Measurements from ENCODE around the gene TUT7.

TUT7 gene

DNA sequence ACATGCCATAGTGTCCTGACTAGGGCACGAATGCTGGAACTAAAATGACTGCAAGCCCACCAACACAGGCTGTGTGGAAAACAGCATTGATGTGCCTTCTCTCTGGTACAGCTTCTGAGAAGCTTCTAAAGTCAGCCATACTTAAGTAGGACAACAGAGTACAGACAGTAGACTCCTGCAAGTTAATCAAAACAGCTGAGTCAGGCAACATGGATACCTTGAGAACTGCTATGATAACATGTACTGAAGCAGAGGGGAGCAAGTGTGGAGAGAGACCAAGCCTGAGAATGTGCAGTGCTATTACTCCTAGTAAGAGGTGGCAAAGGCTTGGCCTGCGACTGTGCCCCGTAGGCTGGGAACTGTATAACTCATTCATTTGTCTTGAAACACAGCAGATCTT, 74.4 kb downstream of the TUT7 start (continued):
- no peak for TF ChIP-seq ZNF610 (tag by site-specific recombination; IDR thresholded peaks at IDR 0.05; ENCODE audit: borderline replicate concordance)

- CTCF ChIA-PET: interaction anchor here (0.6 to 3.3 kb wide), 4 partner anchors 9 to 248 kb away, joined by 3 to 17 read pairs (median 4); no protein-coding TSS in a partner anchor
- no peak overlapping the region for H3K27ac ChIP-seq (ENCODE audit: extremely low read depth, low read depth, low read length)
- POLR2A ChIA-PET: no interaction called here
- H3K36me3 ChIP-seq (ENCODE audit: control insufficient read depth in 2 of 2, insufficient read depth in 1 of 2, low read length in 2 of 2): peaks cover 0 to 39% of the 10 kb centered on the region in 2 experiments; a peak in 2 of 3 replicates
- no peaks in the 10 kb centered on the region for H3K9me3 ChIP-seq (ENCODE audit: control insufficient read depth, insufficient read depth, low read depth, low read length)
- H3K4me1 ChIP-seq (ENCODE audit: control insufficient read depth, insufficient read depth, low read length): no peaks in the 10 kb centered on the region
- no peak overlapping the region for H3K4me3 ChIP-seq (ENCODE audit: low read depth, low read length)
- TF ChIP-seq ZNF324 (tag by site-specific recombination; IDR thresholded peaks at IDR 0.05) (no peak), SCRT2 (tag by site-specific recombination; IDR thresholded peaks at IDR 0.05) (peak; percentile 96), SCRT1 (tag by site-specific recombination; IDR thresholded peaks at IDR 0.05; ENCODE audit: borderline replicate concordance) (peak; percentile 91), ZNF623 (tag by site-specific recombination; IDR thresholded peaks at IDR 0.05) (no peak)
These were observed 77.1 kb downstream of the TUT7 start for GRCh38 chr9:86277072-86277471.

DNA sequence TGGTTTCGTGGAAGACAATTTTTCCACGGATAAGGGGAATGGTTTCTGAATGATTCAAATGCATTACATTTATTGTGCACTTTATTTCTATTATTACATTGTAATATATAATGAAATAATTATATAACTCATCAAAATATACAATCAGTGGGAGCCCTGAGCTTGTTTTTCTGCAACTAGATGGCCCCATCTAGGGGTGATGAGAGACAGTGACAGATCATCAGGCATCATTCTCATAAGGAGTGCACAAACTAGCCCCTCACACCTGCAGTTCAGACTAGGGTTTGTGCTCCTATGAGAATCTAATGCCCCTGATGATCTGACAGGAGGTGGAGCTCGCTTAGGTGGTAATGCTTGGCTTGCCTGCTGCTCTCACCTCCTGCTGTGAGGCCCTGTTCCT, 78.2 kb downstream of the TUT7 start:
- ChIA-PET CTCF (interaction anchor here (0.6 to 3.3 kb wide), 6 partner anchors 8 to 663 kb away, joined by 3 to 17 read pairs (median 4); no protein-coding TSS in a partner anchor), POLR2A (interaction anchor here (1.4 kb wide), 1 partner anchor 10 kb away, joined by 3 read pairs; no protein-coding TSS in a partner anchor)
- Histone ChIP-seq H3K9me3 (ENCODE audit: control insufficient read depth, insufficient read depth, low read depth, low read length) (no peaks in the 10 kb centered on the region), H3K4me3 (ENCODE audit: low read depth, low read length) (no peak overlapping the region), H3K36me3 (ENCODE audit: control insufficient read depth in 2 of 2, insufficient read depth in 1 of 2, low read length in 2 of 2) (peaks cover 4 to 50% of the 10 kb centered on the region in 2 experiments), H3K4me1 (ENCODE audit: control insufficient read depth, insufficient read depth, low read length) (no peaks in the 10 kb centered on the region), H3K27ac (ENCODE audit: extremely low read depth, low read depth, low read length) (no peak overlapping the region)
- TF ChIP-seq ZNF10 (tag by site-specific recombination; IDR thresholded peaks at IDR 0.05): no peak
- no peak for TF ChIP-seq GLI4 (tag by site-specific recombination; IDR thresholded peaks at IDR 0.05)
- TF ChIP-seq ZNF654 (tag by site-specific recombination; IDR thresholded peaks at IDR 0.05; ENCODE audit: low read depth): peak; percentile 35

GRCh38 chr9:86274821-86275643, 79.2 kb downstream of the TUT7 start:
- H3K27ac ChIP-seq (ENCODE audit: extremely low read depth, low read depth, low read length): no peak overlapping the region
- no peaks in the 10 kb centered on the region for H3K4me1 ChIP-seq (ENCODE audit: control insufficient read depth, insufficient read depth, low read length)
- TF ChIP-seq ZNF596 (tag by site-specific recombination; IDR thresholded peaks at IDR 0.05) (no peak), ZNF239 (tag by site-specific recombination; IDR thresholded peaks at IDR 0.05) (no peak), ZNF23 (tag by site-specific recombination; IDR thresholded peaks at IDR 0.05; ENCODE audit: borderline replicate concordance) (no peak)
- TF ChIP-seq, protein P1, sequence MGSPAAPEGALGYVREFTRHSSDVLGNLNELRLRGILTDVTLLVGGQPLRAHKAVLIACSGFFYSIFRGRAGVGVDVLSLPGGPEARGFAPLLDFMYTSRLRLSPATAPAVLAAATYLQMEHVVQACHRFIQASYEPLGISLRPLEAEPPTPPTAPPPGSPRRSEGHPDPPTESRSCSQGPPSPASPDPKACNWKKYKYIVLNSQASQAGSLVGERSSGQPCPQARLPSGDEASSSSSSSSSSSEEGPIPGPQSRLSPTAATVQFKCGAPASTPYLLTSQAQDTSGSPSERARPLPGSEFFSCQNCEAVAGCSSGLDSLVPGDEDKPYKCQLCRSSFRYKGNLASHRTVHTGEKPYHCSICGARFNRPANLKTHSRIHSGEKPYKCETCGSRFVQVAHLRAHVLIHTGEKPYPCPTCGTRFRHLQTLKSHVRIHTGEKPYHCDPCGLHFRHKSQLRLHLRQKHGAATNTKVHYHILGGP (tag by site-specific recombination; IDR thresholded peaks at IDR 0.05): no peak
- CTCF ChIA-PET: interaction anchor here (0.6 to 3.3 kb wide), 4 partner anchors 22 to 73 kb away, joined by 3 to 17 read pairs (median 4); no protein-coding TSS in a partner anchor
- peaks cover 4 to 50% of the 10 kb centered on the region in 2 experiments for H3K36me3 ChIP-seq (ENCODE audit: control insufficient read depth in 2 of 2, insufficient read depth in 1 of 2, low read length in 2 of 2)
- no peaks in the 10 kb centered on the region for H3K9me3 ChIP-seq (ENCODE audit: control insufficient read depth, insufficient read depth, low read depth, low read length)
- no peak overlapping the region for H3K4me3 ChIP-seq (ENCODE audit: low read depth, low read length)
- POLR2A ChIA-PET: interaction anchor here (0.7 to 1.4 kb wide), 2 partner anchors 9 to 88 kb away, joined by 3 read pairs; no protein-coding TSS in a partner anchor

DNA sequence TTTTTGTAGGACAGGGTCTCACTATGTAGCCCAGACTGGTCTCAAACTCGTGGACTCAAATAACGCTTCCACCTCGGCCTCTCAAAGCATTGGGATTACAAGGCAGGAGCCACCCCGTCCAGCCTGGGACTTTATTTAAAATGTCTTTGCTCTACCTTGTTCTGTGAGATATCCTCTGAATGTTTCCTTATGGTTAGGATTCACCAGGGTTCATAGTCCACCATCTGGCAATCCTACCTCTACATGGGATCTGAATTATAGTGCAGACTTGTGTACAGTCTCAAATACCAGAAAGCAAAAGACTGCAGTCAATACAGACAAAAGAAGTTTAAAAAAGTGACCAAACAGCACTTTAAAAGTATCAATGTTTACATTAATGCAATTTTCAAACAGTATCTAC, 82.0 kb downstream of the TUT7 start:
- Histone ChIP-seq H3K4me3 (ENCODE audit: low read depth, low read length) (no peak overlapping the region), H3K36me3 (ENCODE audit: control insufficient read depth in 2 of 2, insufficient read depth in 1 of 2, low read length in 2 of 2) (peaks cover 8 to 47% of the 10 kb centered on the region in 2 experiments), H3K9me3 (ENCODE audit: control insufficient read depth, insufficient read depth, low read depth, low read length) (no peaks in the 10 kb centered on the region), H3K27ac (ENCODE audit: extremely low read depth, low read depth, low read length) (no peak overlapping the region), H3K4me1 (ENCODE audit: control insufficient read depth, insufficient read depth, low read length) (no peaks in the 10 kb centered on the region)
- POLR2A ChIA-PET: no interaction called here
- TF ChIP-seq ZNF157 (tag by site-specific recombination; IDR thresholded peaks at IDR 0.05) (no peak), ZNF76 (tag by site-specific recombination; IDR thresholded peaks at IDR 0.05; ENCODE audit: borderline replicate concordance, low read depth) (no peak), ZBTB48 (tag by site-specific recombination; IDR thresholded peaks at IDR 0.05) (no peak)
- CTCF ChIA-PET: no interaction called here
